OCI-LY7 (cell line): ENCODE data around the gene GMEB1.

Source experiments
- CTCF ChIP-seq: fragments of 200-600 bp; sonication (generic); conservative IDR thresholded peaks from 2 replicates; pipeline ENCODE4 v1.5.1; 2014; ENCODE audit warnings: mild to moderate bottlenecking, antibody characterized with exemption, low read length, moderate library complexity, mixed read lengths
- EZH2phosphoT487 ChIP-seq: fragments of 200-600 bp; sonication (generic); IDR thresholded peaks from 2 replicates; pipeline ENCODE4 v1.6.1; 2018; ENCODE audit warnings: low read depth, borderline replicate concordance, mild to moderate bottlenecking, mixed run types, antibody characterized with exemption, low read length, moderate library complexity, mixed read lengths

DNA sequence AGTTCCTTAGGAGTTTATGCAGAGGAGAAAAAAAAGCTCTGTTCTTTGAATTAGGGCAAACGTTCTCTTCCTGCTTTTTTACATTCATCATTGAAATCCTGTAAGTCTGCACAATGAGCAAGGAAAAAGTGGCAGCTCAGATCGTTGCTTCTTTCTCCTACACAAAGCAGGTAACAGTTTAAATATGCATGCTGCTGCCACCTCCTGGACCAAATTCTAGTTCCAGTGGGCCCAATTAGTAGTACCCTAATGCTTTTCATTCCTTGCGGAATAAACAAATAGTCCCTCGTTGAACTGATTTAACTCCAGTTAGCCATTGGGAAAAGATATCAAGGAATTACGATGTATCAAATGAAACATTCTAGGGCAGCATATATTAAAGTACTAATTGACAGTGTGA is 88.3 kb downstream of the GMEB1 start:
- peak; percentile 62 for TF ChIP-seq CTCF
- no peak for TF ChIP-seq EZH2phosphoT487
